GM19324 (cell line): ENCODE data around the gene TMEM163.
"Not testable (repeated sequence)": the region's sequence is repeated elsewhere in the genome, so short reads cannot be mapped to it uniquely, and the experiment has no call there.

Experiments used
- ATAC-seq: cut with Tn5 transposase; IDR thresholded peaks from one replicate; pipeline ENCODE4 v1.9.1; 2021; ENCODE audit warnings: mild to moderate bottlenecking, moderate library complexity; ENCODE audit not compliant: unreplicated experiment, low FRiP score

The TMEM163 gene

GRCh38 chr2:134583997-134584520, 134.7 kb downstream of the TMEM163 start:
- no peak for ATAC-seq

GRCh38 chr2:134583462-134583861, 135.3 kb downstream of the TMEM163 start:
- ATAC-seq = no peak

GRCh38 chr2:134582547-134582899, 136.3 kb downstream of the TMEM163 start:
- ATAC-seq = peak; percentile 18

- peak; percentile 78 for ATAC-seq
Measured at GRCh38 chr2:134581877-134582546, 136.8 kb downstream of the TMEM163 start.

GRCh38 chr2:134578316-134578715, 140.5 kb downstream of the TMEM163 start:
- no peak for ATAC-seq

GRCh38 chr2:134576478-134576877, 142.3 kb downstream of the TMEM163 start:
- ATAC-seq = no peak

- ATAC-seq = no peak
Measured at GRCh38 chr2:134575888-134576287, 142.9 kb downstream of the TMEM163 start.

- no peak for ATAC-seq
Measured at GRCh38 chr2:134574611-134575330, 144.0 kb downstream of the TMEM163 start.

- no peak for ATAC-seq
Measured at GRCh38 chr2:134573724-134574123, 145.1 kb downstream of the TMEM163 start.

GRCh38 chr2:134573085-134573370, 145.8 kb downstream of the TMEM163 start:
- no peak for ATAC-seq

GRCh38 chr2:134572314-134573084, 146.3 kb downstream of the TMEM163 start:
- no peak for ATAC-seq

- ATAC-seq = no peak
Measured at GRCh38 chr2:134570676-134571075, 148.1 kb downstream of the TMEM163 start.

GRCh38 chr2:134568413-134568812, 150.4 kb downstream of the TMEM163 start:
- ATAC-seq = no peak

GRCh38 chr2:134567666-134568065, 151.1 kb downstream of the TMEM163 start:
- no peak for ATAC-seq

GRCh38 chr2:134564955-134565354, 153.8 kb downstream of the TMEM163 start:
- ATAC-seq = not testable (repeated sequence)

GRCh38 chr2:134564549-134564948, 154.3 kb downstream of the TMEM163 start:
- no peak for ATAC-seq

GRCh38 chr2:134558208-134558830, 160.5 kb downstream of the TMEM163 start:
- ATAC-seq = no peak

- no peak for ATAC-seq
Measured at GRCh38 chr2:134555411-134555810, 163.4 kb downstream of the TMEM163 start.

- ATAC-seq = no peak
Measured at GRCh38 chr2:134553657-134554056, 165.1 kb downstream of the TMEM163 start.

- ATAC-seq = no peak
Measured at GRCh38 chr2:134550566-134551164, 168.1 kb downstream of the TMEM163 start.

GRCh38 chr2:134549104-134549503, 169.7 kb downstream of the TMEM163 start:
- no peak for ATAC-seq
